ENCODE results near the gene OS9.

OS9 gene

DNA sequence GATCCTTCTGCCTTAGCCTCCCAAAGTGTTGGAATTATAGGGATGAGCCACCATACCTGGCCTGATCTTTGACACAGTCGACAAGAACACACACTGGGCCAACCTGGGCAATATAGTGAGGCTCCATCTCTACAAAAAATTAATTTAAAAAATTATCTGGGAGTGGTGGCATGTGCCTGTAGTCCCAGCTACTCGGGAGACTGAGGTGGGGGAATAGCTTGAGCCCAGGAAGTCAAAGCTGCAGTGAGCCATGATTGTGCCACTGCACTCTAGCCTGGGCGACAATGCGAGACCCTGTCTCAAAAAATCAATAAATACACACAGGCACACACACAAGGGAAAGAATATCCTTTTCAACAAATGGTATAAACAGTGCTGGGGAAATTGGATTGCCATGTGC lies 6.1 kb upstream of the OS9 start:
- TF ChIP-seq, protein P1, sequence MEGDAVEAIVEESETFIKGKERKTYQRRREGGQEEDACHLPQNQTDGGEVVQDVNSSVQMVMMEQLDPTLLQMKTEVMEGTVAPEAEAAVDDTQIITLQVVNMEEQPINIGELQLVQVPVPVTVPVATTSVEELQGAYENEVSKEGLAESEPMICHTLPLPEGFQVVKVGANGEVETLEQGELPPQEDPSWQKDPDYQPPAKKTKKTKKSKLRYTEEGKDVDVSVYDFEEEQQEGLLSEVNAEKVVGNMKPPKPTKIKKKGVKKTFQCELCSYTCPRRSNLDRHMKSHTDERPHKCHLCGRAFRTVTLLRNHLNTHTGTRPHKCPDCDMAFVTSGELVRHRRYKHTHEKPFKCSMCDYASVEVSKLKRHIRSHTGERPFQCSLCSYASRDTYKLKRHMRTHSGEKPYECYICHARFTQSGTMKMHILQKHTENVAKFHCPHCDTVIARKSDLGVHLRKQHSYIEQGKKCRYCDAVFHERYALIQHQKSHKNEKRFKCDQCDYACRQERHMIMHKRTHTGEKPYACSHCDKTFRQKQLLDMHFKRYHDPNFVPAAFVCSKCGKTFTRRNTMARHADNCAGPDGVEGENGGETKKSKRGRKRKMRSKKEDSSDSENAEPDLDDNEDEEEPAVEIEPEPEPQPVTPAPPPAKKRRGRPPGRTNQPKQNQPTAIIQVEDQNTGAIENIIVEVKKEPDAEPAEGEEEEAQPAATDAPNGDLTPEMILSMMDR (IDR thresholded peaks at IDR 0.05; ENCODE audit: low read depth, low read length) = no peak
- no peak for DNase-seq (ENCODE audit: extremely low read depth, low read depth)

DNA sequence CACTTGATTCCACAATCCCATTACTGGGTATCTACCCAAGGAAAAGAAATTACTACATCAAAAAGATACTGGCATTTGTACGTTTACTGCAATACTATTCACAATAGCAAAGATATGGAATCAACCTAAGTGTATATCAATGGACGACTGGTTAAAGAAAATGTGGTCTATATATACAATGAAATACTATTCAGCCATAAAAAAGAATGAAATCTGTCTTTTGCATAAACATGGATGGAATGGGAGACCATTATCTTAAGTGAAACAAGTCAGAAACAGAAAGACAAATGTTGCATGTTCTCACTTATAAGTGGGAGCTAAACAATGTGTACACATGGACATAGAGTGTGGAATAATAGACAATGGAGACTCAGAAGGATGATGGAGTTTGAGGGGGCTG lies 5.0 kb upstream of the OS9 start:
- TF ChIP-seq, protein P1 (IDR thresholded peaks at IDR 0.05; ENCODE audit: low read depth, low read length) = no peak
- DNase-seq (ENCODE audit: extremely low read depth, low read depth) = no peak

DNA sequence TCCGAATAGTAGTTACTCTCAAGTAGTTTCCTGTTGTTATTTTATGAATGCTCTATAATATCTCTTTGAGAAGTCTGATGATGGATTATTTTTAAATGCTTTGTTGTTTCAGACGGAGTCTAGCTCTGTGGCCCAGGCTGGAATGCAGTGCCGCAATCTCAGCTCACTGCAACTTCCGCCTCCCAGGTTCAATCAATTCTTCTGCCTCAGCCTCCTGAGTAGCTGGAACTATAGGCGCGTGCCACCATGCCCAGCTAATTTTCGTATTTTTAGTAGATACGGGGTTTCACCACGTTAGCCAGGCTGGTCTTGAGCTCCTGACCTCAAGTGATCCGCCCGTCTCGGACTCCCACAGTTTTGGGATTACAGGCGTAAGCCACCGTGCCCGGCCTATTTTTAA lies 1.4 kb upstream of the OS9 start:
- DNase-seq (ENCODE audit: extremely low read depth, low read depth) = no peak
- TF ChIP-seq, protein P1 (IDR thresholded peaks at IDR 0.05; ENCODE audit: low read depth, low read length) = no peak

DNA sequence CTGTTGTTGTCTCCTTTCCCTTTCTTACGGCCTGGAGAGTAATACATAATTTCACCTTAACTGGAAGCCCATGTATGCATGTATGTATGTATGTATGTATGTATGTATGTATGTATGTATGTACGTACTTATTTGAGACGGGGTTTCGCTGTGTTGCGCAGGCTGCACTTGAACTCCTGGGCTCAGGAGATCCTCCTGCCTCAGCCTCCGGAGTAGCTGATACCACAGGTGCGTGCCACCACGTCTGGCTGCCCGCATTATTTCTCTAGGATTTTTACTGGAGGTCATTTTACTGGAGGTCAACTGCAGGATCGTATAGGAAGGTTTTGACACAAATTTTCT lies 644 bp upstream of the OS9 start:
- DNase-seq (ENCODE audit: extremely low read depth, low read depth) = no peak
- TF ChIP-seq, protein P1 (IDR thresholded peaks at IDR 0.05; ENCODE audit: low read depth, low read length) = no peak

DNA sequence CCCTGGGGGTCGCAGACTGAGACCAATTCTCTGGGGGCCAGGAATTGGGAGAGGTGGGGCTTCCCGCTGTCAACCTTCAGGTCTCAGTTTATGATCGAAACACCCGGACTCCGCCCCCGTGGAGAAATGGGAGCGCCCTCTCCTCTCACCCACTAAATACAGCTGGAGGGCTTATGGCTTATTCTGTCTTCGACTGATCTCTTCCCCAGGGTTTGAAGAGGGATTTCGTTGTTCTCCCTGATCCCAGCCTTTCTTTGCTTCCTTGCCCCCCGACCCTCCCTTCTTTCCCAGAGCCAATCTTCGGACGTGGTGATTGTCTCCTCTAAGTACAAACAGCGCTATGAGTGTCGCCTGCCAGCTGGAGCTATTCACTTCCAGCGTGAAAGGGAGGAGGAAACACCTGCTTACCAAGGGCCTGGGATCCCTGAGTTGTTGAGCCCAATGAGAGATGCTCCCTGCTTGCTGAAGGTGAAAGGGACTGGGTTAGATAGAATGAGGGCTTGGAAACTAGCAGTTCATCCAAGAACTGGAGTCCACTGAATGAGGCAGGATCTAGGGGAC lies 607 bp downstream of the OS9 start:
- TF ChIP-seq, protein P1 (IDR thresholded peaks at IDR 0.05; ENCODE audit: low read depth, low read length) = no peak
- DNase-seq (ENCODE audit: extremely low read depth, low read depth) = no peak

DNA sequence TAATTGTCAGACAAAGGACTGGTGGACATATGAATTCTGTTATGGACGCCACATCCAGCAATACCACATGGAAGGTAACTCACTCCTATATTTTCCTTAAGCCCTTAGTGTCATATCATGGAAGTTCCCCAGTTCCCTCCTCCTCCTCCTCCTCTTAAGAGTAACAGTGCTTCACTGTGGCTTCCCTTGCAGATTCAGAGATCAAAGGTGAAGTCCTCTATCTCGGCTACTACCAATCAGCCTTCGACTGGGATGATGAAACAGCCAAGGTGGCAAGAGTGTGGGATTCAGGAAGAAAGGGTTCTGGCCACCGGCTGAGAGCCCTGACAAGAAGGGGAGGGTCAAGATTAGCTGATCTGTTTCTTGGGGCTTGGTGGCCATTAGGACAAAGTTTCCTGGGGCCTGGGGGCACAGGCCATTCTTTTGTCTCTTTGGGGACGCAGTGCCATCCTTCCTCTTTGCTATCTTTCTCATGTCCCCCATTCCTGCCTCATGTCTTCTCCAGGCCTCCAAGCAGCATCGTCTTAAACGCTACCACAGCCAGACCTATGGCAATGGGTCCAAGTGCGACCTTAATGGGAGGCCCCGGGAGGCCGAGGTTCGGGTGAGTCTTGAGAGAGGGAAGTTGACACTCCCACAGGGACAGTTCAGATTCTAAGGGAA lies 2.0 kb downstream of the OS9 start:
- DNase-seq (ENCODE audit: extremely low read depth, low read depth) = no peak

DNA sequence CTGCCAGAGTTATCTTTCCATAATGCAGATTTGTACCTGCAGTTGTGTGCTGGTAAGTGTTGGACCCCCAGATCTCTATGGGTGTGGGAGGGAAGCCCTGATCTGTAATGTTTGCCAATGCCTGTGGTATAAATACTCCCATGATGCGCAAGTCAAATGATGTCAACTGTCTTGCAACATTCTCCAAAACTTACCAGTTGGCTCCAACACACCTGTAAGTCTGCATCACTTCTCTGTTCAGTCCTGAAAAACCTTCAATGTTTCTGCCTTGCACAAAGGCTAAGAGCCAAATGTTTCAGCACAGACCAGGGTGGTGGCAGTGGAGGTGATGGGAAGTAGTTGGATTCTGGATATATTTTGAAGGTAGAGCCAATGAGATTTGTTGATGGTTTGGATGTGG lies 3.1 kb downstream of the OS9 start:
- no peak for DNase-seq (ENCODE audit: extremely low read depth, low read depth)
- TF ChIP-seq, protein P1 (IDR thresholded peaks at IDR 0.05; ENCODE audit: low read depth, low read length) = no peak

More for the DNA sequence above, 2.0 kb downstream of the OS9 start:
- TF ChIP-seq, protein P1 (IDR thresholded peaks at IDR 0.05; ENCODE audit: low read depth, low read length) = no peak

Measured in AG09319 (cell line).